ENCODE results near the gene SMR3B. TPM values are rescaled to one million over a fixed set of nuclear protein-coding genes. Genes with fewer than 3 reads are reported as not detected.

The SMR3B gene
- total RNA-seq, 3 donors from 2014 or later, result not detected

GRCh38 chr4:70371987-70372386 is 10.9 kb upstream of the SMR3B start:
- Histone ChIP-seq H3K27ac (no peak overlapping the region), H3K27me3 (no peaks in the 10 kb centered on the region), H3K36me3 (no peaks in the 10 kb centered on the region), H3K4me3 (no peak overlapping the region), H3K9me3 (no peaks in the 10 kb centered on the region), H3K4me1 (no peaks in the 10 kb centered on the region)
- no peak for DNase-seq (ENCODE audit: low spot score in 2 of 2)
- TF ChIP-seq POLR2AphosphoS5 (IDR thresholded peaks at IDR 0.05) (no peak), POLR2A (IDR thresholded peaks at IDR 0.05) (no peak)
- TF ChIP-seq, protein P1, sequence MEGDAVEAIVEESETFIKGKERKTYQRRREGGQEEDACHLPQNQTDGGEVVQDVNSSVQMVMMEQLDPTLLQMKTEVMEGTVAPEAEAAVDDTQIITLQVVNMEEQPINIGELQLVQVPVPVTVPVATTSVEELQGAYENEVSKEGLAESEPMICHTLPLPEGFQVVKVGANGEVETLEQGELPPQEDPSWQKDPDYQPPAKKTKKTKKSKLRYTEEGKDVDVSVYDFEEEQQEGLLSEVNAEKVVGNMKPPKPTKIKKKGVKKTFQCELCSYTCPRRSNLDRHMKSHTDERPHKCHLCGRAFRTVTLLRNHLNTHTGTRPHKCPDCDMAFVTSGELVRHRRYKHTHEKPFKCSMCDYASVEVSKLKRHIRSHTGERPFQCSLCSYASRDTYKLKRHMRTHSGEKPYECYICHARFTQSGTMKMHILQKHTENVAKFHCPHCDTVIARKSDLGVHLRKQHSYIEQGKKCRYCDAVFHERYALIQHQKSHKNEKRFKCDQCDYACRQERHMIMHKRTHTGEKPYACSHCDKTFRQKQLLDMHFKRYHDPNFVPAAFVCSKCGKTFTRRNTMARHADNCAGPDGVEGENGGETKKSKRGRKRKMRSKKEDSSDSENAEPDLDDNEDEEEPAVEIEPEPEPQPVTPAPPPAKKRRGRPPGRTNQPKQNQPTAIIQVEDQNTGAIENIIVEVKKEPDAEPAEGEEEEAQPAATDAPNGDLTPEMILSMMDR (IDR thresholded peaks at IDR 0.05), result no peak
- intact Hi-C loops (cut with DNase I; ENCODE audit: low total_unique reads), result no loop called here

DNA sequence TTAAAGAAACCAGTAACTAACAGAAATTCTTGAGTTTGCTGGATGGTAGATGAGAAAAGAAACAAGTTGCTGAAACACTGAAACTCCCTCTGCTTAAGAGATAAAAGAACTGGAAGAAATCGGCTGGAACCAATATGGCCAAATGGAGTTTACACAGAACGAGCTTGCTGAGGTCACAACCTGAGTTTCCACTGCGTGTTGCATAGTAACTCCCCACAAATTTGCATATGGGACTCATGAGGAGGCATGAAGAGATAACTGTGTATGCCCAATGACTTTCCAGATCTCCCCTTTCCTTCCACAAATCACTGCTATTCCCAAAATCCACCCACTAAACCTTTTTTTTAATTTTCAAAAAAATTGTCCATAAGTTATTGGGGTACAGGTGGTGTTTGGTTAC is 10.2 kb upstream of the SMR3B start:
- no peak overlapping the region for H3K4me3 ChIP-seq
- no peaks in the 10 kb centered on the region for H3K36me3 ChIP-seq
- no peak overlapping the region for H3K27ac ChIP-seq
- no peaks in the 10 kb centered on the region for H3K27me3 ChIP-seq
- intact Hi-C loops (cut with DNase I; ENCODE audit: low total_unique reads), result no loop called here
- H3K9me3 ChIP-seq, result no peaks in the 10 kb centered on the region
- TF ChIP-seq POLR2AphosphoS5 (IDR thresholded peaks at IDR 0.05), result no peak
- TF ChIP-seq, protein P1 (IDR thresholded peaks at IDR 0.05), result no peak
- no peak for TF ChIP-seq POLR2A (IDR thresholded peaks at IDR 0.05)
- no peak for DNase-seq (ENCODE audit: low spot score in 2 of 2)
- H3K4me1 ChIP-seq, result no peaks in the 10 kb centered on the region

- Histone ChIP-seq H3K4me3 (no peak overlapping the region), H3K27me3 (no peaks in the 10 kb centered on the region), H3K36me3 (no peaks in the 10 kb centered on the region), H3K27ac (no peak overlapping the region), H3K4me1 (no peaks in the 10 kb centered on the region), H3K9me3 (no peaks in the 10 kb centered on the region)
- TF ChIP-seq, protein P1 (IDR thresholded peaks at IDR 0.05), result no peak
- TF ChIP-seq POLR2AphosphoS5 (IDR thresholded peaks at IDR 0.05) (no peak), POLR2A (IDR thresholded peaks at IDR 0.05) (no peak)
- DNase-seq (ENCODE audit: low spot score in 2 of 2), result no peak
- intact Hi-C loops (cut with DNase I; ENCODE audit: low total_unique reads), result loop anchor here (10.0 kb wide), 1 partner anchor 1936 kb away; the partner anchor contains the start of gene TMPRSS11E
Observed at GRCh38 chr4:70380578-70380977, 2.4 kb upstream of the SMR3B start.

- TF ChIP-seq POLR2A (IDR thresholded peaks at IDR 0.05), result no peak
- no peak for TF ChIP-seq POLR2AphosphoS5 (IDR thresholded peaks at IDR 0.05)
- TF ChIP-seq, protein P1 (IDR thresholded peaks at IDR 0.05), result no peak
- H3K27me3 ChIP-seq, result no peaks in the 10 kb centered on the region
- intact Hi-C loops (cut with DNase I; ENCODE audit: low total_unique reads), result no loop called here
- H3K4me3 ChIP-seq, result no peak overlapping the region
- H3K4me1 ChIP-seq, result no peaks in the 10 kb centered on the region
- no peak for DNase-seq (ENCODE audit: low spot score in 2 of 2)
- H3K36me3 ChIP-seq, result no peaks in the 10 kb centered on the region
- H3K27ac ChIP-seq, result no peak overlapping the region
- no peaks in the 10 kb centered on the region for H3K9me3 ChIP-seq
Observed at GRCh38 chr4:70392057-70392776, 9.3 kb downstream of the SMR3B start.

GRCh38 chr4:70397580-70397979 is 14.6 kb downstream of the SMR3B start, which contains the start of gene OPRPN:
OPRPN (plus strand) TSS chr4:70397940; CDS start chr4:70399286, 1,346 bp downstream.
- Histone ChIP-seq H3K4me3 (no peak within 1 kb of the TSS), H3K4me1 (no peaks in the 10 kb centered on the region), H3K27ac (no peak within 1 kb of the TSS), H3K9me3 (no peaks in the 10 kb centered on the region), H3K27me3 (no peaks in the 10 kb centered on the region), H3K36me3 (no peaks in the 10 kb centered on the region)
- TF ChIP-seq POLR2AphosphoS5 (IDR thresholded peaks at IDR 0.05) (no peak), POLR2A (IDR thresholded peaks at IDR 0.05) (no peak)
- TF ChIP-seq, protein P1 (IDR thresholded peaks at IDR 0.05), result no peak
- intact Hi-C loops (cut with DNase I; ENCODE audit: low total_unique reads), result no loop called here
- DNase-seq (ENCODE audit: low spot score in 2 of 2), result no peak
